Spleen (tissue), 11 donors: ENCODE results near the gene REC8. TPM values are rescaled to one million over a fixed set of nuclear protein-coding genes. Genes with fewer than 3 reads are reported as not detected.

ENCODE experiments used
- microRNA-seq, 3 donors: library from miRNA; unstranded; fragments of <30 nt; microRNA quantifications; one replicate each; pipeline versions ENCODE4 to v1.1.0, GENCODE V29; 2019 to 2020
- polyA plus RNA-seq, 3 donors: library from polyadenylated mRNA; stranded (reverse); fragments of 200-250 nt; gene quantifications; one replicate each; pipeline ENCODE4 v1.2.1, GENCODE V29; 2013
- small RNA-seq, 4 donors: library from RNA; depleted of rRNA; stranded (forward); fragments of <200 nt; gene quantifications; one replicate each; pipeline ENCODE3, GENCODE V24; 2016
- total RNA-seq, 7 donors: library from RNA; depleted of rRNA in 3 of 7; stranded (reverse); fragments of >200 nt in 3 of 7; fragmentation: NEBNext Ultra II Directional in 4 of 7; extraction: Animal tissue kit (Norgen Biotek cat#: 25700) in 4 of 7; gene quantifications; one replicate each; pipeline versions ENCODE4 v1.1.0 to v1.2.1, GENCODE V29; 2016 to 2021
- donor health status: healthy with polysubstance abuse.
- donor health status: DM: no; HTN: no; CAD: no; lungs with moderate emphysema.
- donor health status: DM: no; HTN: no; CAD: no.
- donor health status: Bipolar disorder and iron deficiency.
- donor health status: healthy.
- donor health status: DM: no; HTN: no; CAD: no.
- donor health status: DM: yes; HTN: yes; CAD: no.

Gene REC8
- total and polyA plus RNA-seq, 10 donors = 23.5 to 51.6 (median 40.2) TPM

Small RNA genes within 50 kb of the gene (microRNA-seq; reads per million reads assigned to microRNA genes)
- 0 reads per million in 3 donors for gene MIR7703

Small RNA genes within 50 kb of the gene (small RNA-seq; reads per million reads assigned to genes)
- 0 reads per million in 4 donors for gene AL136295.4
- 0 reads per million in 4 donors for gene CHMP4A
- 0 reads per million in 4 donors for gene IPO4
- gene IRF9 = 0 to 0.21 (median 0) reads per million in 4 donors
- gene MDP1 = 0 reads per million in 4 donors
- gene RNA5SP383 = 0.08 to 0.23 (median 0.14) reads per million in 4 donors

Other genes starting within 250 kb of the REC8 start
Only the 30 nearest of the 32 such genes appear.
- 10 to 100 TPM in 6 of 7 donors, 1 to 10 TPM in 1; 9.2 to 32.5 (median 19.9) TPM for gene DHRS4L2, start 183.2 kb upstream of the REC8 start, total RNA-seq
- gene DHRS4L2, start 183.2 kb upstream of the REC8 start, polyA plus RNA-seq = 10 to 100 TPM; 31.3 to 54.4 (median 42.7) TPM
- gene CARMIL3, start 120.1 kb upstream of the REC8 start, total RNA-seq = 1 to 10 TPM in 6 of 7 donors, under 1 TPM in 1; 0.44 to 3.2 (median 1.5) TPM
- 1 to 10 TPM in 2 of 3 donors, under 1 TPM in 1; 0.39 to 1.8 (median 1.0) TPM for gene CARMIL3, start 120.1 kb upstream of the REC8 start, polyA plus RNA-seq
- gene CPNE6, start 100.5 kb upstream of the REC8 start, total RNA-seq = under 1 TPM in 1 of 7 donors, not detected in 6; 0.13 TPM
- under 1 TPM in 1 of 3 donors, not detected in 2; 0.03 TPM for gene CPNE6, start 100.5 kb upstream of the REC8 start, polyA plus RNA-seq
- gene PCK2, start 77.8 kb upstream of the REC8 start, total RNA-seq = 10 to 100 TPM; 31.4 to 52.3 (median 34.9) TPM
- gene PCK2, start 77.8 kb upstream of the REC8 start, polyA plus RNA-seq = 10 to 100 TPM; 25.3 to 35.7 (median 27.9) TPM
- 100 to 1,000 TPM in 2 of 7 donors, 10 to 100 TPM in 5; 73.8 to 110 (median 80.9) TPM for gene DCAF11, start 57.3 kb upstream of the REC8 start, total RNA-seq
- gene DCAF11, start 57.3 kb upstream of the REC8 start, polyA plus RNA-seq = 10 to 100 TPM; 28.7 to 42.5 (median 32.4) TPM
- gene NRL, start 57.1 kb upstream of the REC8 start, total RNA-seq = 1 to 10 TPM; 2.0 to 7.8 (median 4.2) TPM
- gene NRL, start 57.1 kb upstream of the REC8 start, polyA plus RNA-seq = 1 to 10 TPM; 2.7 to 4.7 (median 3.7) TPM
- 10 to 100 TPM in 2 of 7 donors, 1 to 10 TPM in 5; 3.7 to 12.9 (median 9.0) TPM for gene FITM1, start 41.4 kb upstream of the REC8 start, total RNA-seq
- gene FITM1, start 41.4 kb upstream of the REC8 start, polyA plus RNA-seq = 1 to 10 TPM; 4.6 to 9.6 (median 8.3) TPM
- gene PSME1, start 35.9 kb upstream of the REC8 start, total RNA-seq = 100 to 1,000 TPM; 157 to 303 (median 247) TPM
- gene PSME1, start 35.9 kb upstream of the REC8 start, polyA plus RNA-seq = 100 to 1,000 TPM; 349 to 441 (median 364) TPM
- gene EMC9, start 30.5 kb upstream of the REC8 start, total RNA-seq = 10 to 100 TPM; 17.7 to 27.3 (median 19.9) TPM
- 10 to 100 TPM; 25.4 to 50.6 (median 48.5) TPM for gene EMC9, start 30.5 kb upstream of the REC8 start, polyA plus RNA-seq
- gene PSME2, start 25.5 kb upstream of the REC8 start, total RNA-seq = 100 to 1,000 TPM in 5 of 7 donors, 10 to 100 TPM in 2; 80.0 to 295 (median 189) TPM
- 100 to 1,000 TPM; 337 to 509 (median 433) TPM for gene PSME2, start 25.5 kb upstream of the REC8 start, polyA plus RNA-seq
- 100 to 1,000 TPM in 3 of 7 donors, 10 to 100 TPM in 4; 61.9 to 113 (median 96.9) TPM for gene RNF31, start 24.6 kb upstream of the REC8 start, total RNA-seq
- gene RNF31, start 24.6 kb upstream of the REC8 start, polyA plus RNA-seq = 100 to 1,000 TPM in 2 of 3 donors, 10 to 100 TPM in 1; 56.5 to 148 (median 122) TPM
- 100 to 1,000 TPM; 122 to 265 (median 218) TPM for gene IRF9, start 10.8 kb upstream of the REC8 start, total RNA-seq
- 100 to 1,000 TPM in 2 of 3 donors, 10 to 100 TPM in 1; 85.8 to 166 (median 118) TPM for gene IRF9, start 10.8 kb upstream of the REC8 start, polyA plus RNA-seq
- 10 to 100 TPM; 20.0 to 49.7 (median 29.9) TPM for gene IPO4, start 16.7 kb downstream of the REC8 start, total RNA-seq
- gene IPO4, start 16.7 kb downstream of the REC8 start, polyA plus RNA-seq = 10 to 100 TPM; 10.0 to 14.7 (median 10.4) TPM
- gene TM9SF1, start 23.4 kb downstream of the REC8 start, total RNA-seq = 10 to 100 TPM; 30.4 to 53.6 (median 37.3) TPM
- 10 to 100 TPM in 1 of 3 donors, 1 to 10 TPM in 2; 4.7 to 12.7 (median 7.9) TPM for gene TM9SF1, start 23.4 kb downstream of the REC8 start, polyA plus RNA-seq
- 1 to 10 TPM in 1 of 7 donors, under 1 TPM in 4, not detected in 2; 0.44 to 1.4 (median 0.61) TPM for gene TSSK4, start 33.6 kb downstream of the REC8 start, total RNA-seq
- gene TSSK4, start 33.6 kb downstream of the REC8 start, polyA plus RNA-seq = not detected
- gene CHMP4A, start 41.4 kb downstream of the REC8 start, total RNA-seq = 10 to 100 TPM; 53.3 to 71.7 (median 61.9) TPM
- 100 to 1,000 TPM; 106 to 149 (median 132) TPM for gene CHMP4A, start 41.4 kb downstream of the REC8 start, polyA plus RNA-seq
- 10 to 100 TPM; 11.0 to 25.5 (median 17.6) TPM for gene MDP1, start 44.0 kb downstream of the REC8 start, total RNA-seq
- gene MDP1, start 44.0 kb downstream of the REC8 start, polyA plus RNA-seq = 10 to 100 TPM; 30.2 to 39.6 (median 33.6) TPM
- 100 to 1,000 TPM in 6 of 7 donors, 10 to 100 TPM in 1; 98.6 to 137 (median 122) TPM for gene NEDD8, start 60.3 kb downstream of the REC8 start, total RNA-seq
- 100 to 1,000 TPM; 164 to 237 (median 228) TPM for gene NEDD8, start 60.3 kb downstream of the REC8 start, polyA plus RNA-seq
- 10 to 100 TPM; 57.0 to 85.6 (median 82.6) TPM for gene GMPR2, start 60.8 kb downstream of the REC8 start, total RNA-seq
- gene GMPR2, start 60.8 kb downstream of the REC8 start, polyA plus RNA-seq = 10 to 100 TPM; 42.2 to 57.9 (median 50.3) TPM
- gene TINF2, start 70.5 kb downstream of the REC8 start, total RNA-seq = 100 to 1,000 TPM in 3 of 7 donors, 10 to 100 TPM in 4; 61.8 to 121 (median 99.5) TPM
- gene TINF2, start 70.5 kb downstream of the REC8 start, polyA plus RNA-seq = 10 to 100 TPM; 55.7 to 60.8 (median 57.4) TPM
- gene TGM1, start 91.1 kb downstream of the REC8 start, total RNA-seq = 1 to 10 TPM; 1.4 to 4.8 (median 2.8) TPM
- gene TGM1, start 91.1 kb downstream of the REC8 start, polyA plus RNA-seq = 1 to 10 TPM; 1.7 to 3.5 (median 2.3) TPM
- gene RABGGTA, start 99.5 kb downstream of the REC8 start, total RNA-seq = 10 to 100 TPM; 41.7 to 63.0 (median 48.6) TPM
- 10 to 100 TPM; 22.5 to 46.7 (median 41.4) TPM for gene RABGGTA, start 99.5 kb downstream of the REC8 start, polyA plus RNA-seq
- 10 to 100 TPM; 29.9 to 56.1 (median 34.0) TPM for gene DHRS1, start 127.7 kb downstream of the REC8 start, total RNA-seq
- gene DHRS1, start 127.7 kb downstream of the REC8 start, polyA plus RNA-seq = 10 to 100 TPM; 22.0 to 38.2 (median 30.3) TPM
- gene NOP9, start 127.8 kb downstream of the REC8 start, total RNA-seq = 10 to 100 TPM; 16.8 to 26.9 (median 22.9) TPM
- 10 to 100 TPM in 1 of 3 donors, 1 to 10 TPM in 2; 4.5 to 12.1 (median 5.2) TPM for gene NOP9, start 127.8 kb downstream of the REC8 start, polyA plus RNA-seq
- gene CIDEB, start 135.9 kb downstream of the REC8 start, total RNA-seq = 100 to 1,000 TPM in 2 of 7 donors, 10 to 100 TPM in 5; 54.0 to 145 (median 88.8) TPM
- gene CIDEB, start 135.9 kb downstream of the REC8 start, polyA plus RNA-seq = 10 to 100 TPM; 31.0 to 33.6 (median 31.4) TPM
- gene LTB4R2, start 138.1 kb downstream of the REC8 start, total RNA-seq = 10 to 100 TPM in 6 of 7 donors, 1 to 10 TPM in 1; 9.2 to 32.3 (median 18.1) TPM
- gene LTB4R2, start 138.1 kb downstream of the REC8 start, polyA plus RNA-seq = 1 to 10 TPM in 2 of 3 donors, under 1 TPM in 1; 0.83 to 4.0 (median 1.3) TPM
- 10 to 100 TPM; 20.9 to 50.4 (median 35.8) TPM for gene LTB4R, start 139.4 kb downstream of the REC8 start, total RNA-seq
- 10 to 100 TPM; 13.9 to 28.6 (median 28.6) TPM for gene LTB4R, start 139.4 kb downstream of the REC8 start, polyA plus RNA-seq
- gene ADCY4, start 163.0 kb downstream of the REC8 start, total RNA-seq = 100 to 1,000 TPM in 1 of 7 donors, 10 to 100 TPM in 6; 34.4 to 114 (median 68.7) TPM
- 10 to 100 TPM; 13.0 to 53.5 (median 34.0) TPM for gene ADCY4, start 163.0 kb downstream of the REC8 start, polyA plus RNA-seq
- gene RIPK3, start 167.9 kb downstream of the REC8 start, total RNA-seq = 10 to 100 TPM; 24.8 to 42.4 (median 32.6) TPM
- 10 to 100 TPM; 14.0 to 18.4 (median 14.7) TPM for gene RIPK3, start 167.9 kb downstream of the REC8 start, polyA plus RNA-seq
- 10 to 100 TPM; 10.7 to 29.2 (median 20.2) TPM for gene NFATC4, start 196.1 kb downstream of the REC8 start, total RNA-seq
- 100 to 1,000 TPM in 1 of 3 donors, 10 to 100 TPM in 2; 51.1 to 145 (median 99.9) TPM for gene NFATC4, start 196.1 kb downstream of the REC8 start, polyA plus RNA-seq